ENCODE data around the gene TSC22D1. TPM values are rescaled to one million over a fixed set of nuclear protein-coding genes. Genes with fewer than 3 reads are reported as not detected.

The TSC22D1 gene
- total RNA-seq, 1 donor from 2014 or later, result 18.6 TPM

- POLR2A ChIA-PET, result no interaction called here
- no peaks in the 10 kb centered on the region for H3K9me3 Mint-ChIP-seq
- no peak for TF ChIP-seq CTCF (IDR thresholded peaks at IDR 0.05)
- intact Hi-C loops (cut with micrococcal nuclease), result no loop called here
- DNase-seq (no peak), ATAC-seq (ENCODE audit: low read depth) (no peak)
- H3K4me1 Mint-ChIP-seq, result no peaks in the 10 kb centered on the region
- H3K27ac Mint-ChIP-seq, result no peak overlapping the region
- no peak overlapping the region for H3K4me3 Mint-ChIP-seq
- CTCF ChIA-PET, result no interaction called here
- no peaks in the 10 kb centered on the region for H3K36me3 Mint-ChIP-seq (ENCODE audit: low read depth)
- peaks cover 15% of the 10 kb centered on the region for H3K27me3 Mint-ChIP-seq
These were observed 172.6 kb downstream of the TSC22D1 start for GRCh38 chr13:44403461-44404056.

GRCh38 chr13:44402899-44403445 lies 173.2 kb downstream of the TSC22D1 start:
- Mint-ChIP-seq H3K4me3 (no peak overlapping the region), H3K27ac (no peak overlapping the region), H3K4me1 (no peaks in the 10 kb centered on the region), H3K36me3 (ENCODE audit: low read depth) (no peaks in the 10 kb centered on the region), H3K9me3 (no peaks in the 10 kb centered on the region), H3K27me3 (peaks cover 15% of the 10 kb centered on the region)
- ChIA-PET POLR2A (no interaction called here), CTCF (no interaction called here)
- intact Hi-C loops (cut with micrococcal nuclease), result no loop called here
- DNase-seq (no peak), ATAC-seq (ENCODE audit: low read depth) (no peak)
- TF ChIP-seq CTCF (IDR thresholded peaks at IDR 0.05), result no peak

GRCh38 chr13:44401577-44401976 lies 174.6 kb downstream of the TSC22D1 start:
- ChIA-PET CTCF (no interaction called here), POLR2A (no interaction called here)
- H3K4me3 Mint-ChIP-seq, result no peak overlapping the region
- intact Hi-C loops (cut with micrococcal nuclease), result no loop called here
- no peaks in the 10 kb centered on the region for H3K4me1 Mint-ChIP-seq
- no peaks in the 10 kb centered on the region for H3K36me3 Mint-ChIP-seq (ENCODE audit: low read depth)
- no peak for ATAC-seq (ENCODE audit: low read depth)
- DNase-seq, result no peak
- H3K27me3 Mint-ChIP-seq, result peaks cover 13% of the 10 kb centered on the region
- H3K9me3 Mint-ChIP-seq, result no peaks in the 10 kb centered on the region
- H3K27ac Mint-ChIP-seq, result no peak overlapping the region
- TF ChIP-seq CTCF (IDR thresholded peaks at IDR 0.05), result no peak

GRCh38 chr13:44400736-44401135 lies 175.4 kb downstream of the TSC22D1 start:
- no peak overlapping the region for H3K4me3 Mint-ChIP-seq
- no peak for TF ChIP-seq CTCF (IDR thresholded peaks at IDR 0.05)
- no peak overlapping the region for H3K27ac Mint-ChIP-seq
- ATAC-seq (ENCODE audit: low read depth) (no peak), DNase-seq (no peak)
- no peaks in the 10 kb centered on the region for H3K36me3 Mint-ChIP-seq (ENCODE audit: low read depth)
- H3K27me3 Mint-ChIP-seq, result peaks cover 9% of the 10 kb centered on the region
- H3K9me3 Mint-ChIP-seq, result no peaks in the 10 kb centered on the region
- no peaks in the 10 kb centered on the region for H3K4me1 Mint-ChIP-seq
- POLR2A ChIA-PET, result no interaction called here
- intact Hi-C loops (cut with micrococcal nuclease), result no loop called here
- CTCF ChIA-PET, result no interaction called here

GRCh38 chr13:44399074-44399473 lies 177.1 kb downstream of the TSC22D1 start:
- no peak overlapping the region for H3K27ac Mint-ChIP-seq
- no peaks in the 10 kb centered on the region for H3K36me3 Mint-ChIP-seq (ENCODE audit: low read depth)
- no peak for ATAC-seq (ENCODE audit: low read depth)
- TF ChIP-seq CTCF (IDR thresholded peaks at IDR 0.05), result no peak
- no peak overlapping the region for H3K4me3 Mint-ChIP-seq
- peaks cover 2% of the 10 kb centered on the region for H3K27me3 Mint-ChIP-seq
- no peak for DNase-seq
- ChIA-PET CTCF (no interaction called here), POLR2A (no interaction called here)
- intact Hi-C loops (cut with micrococcal nuclease), result no loop called here
- no peaks in the 10 kb centered on the region for H3K4me1 Mint-ChIP-seq
- H3K9me3 Mint-ChIP-seq, result no peaks in the 10 kb centered on the region

All from activated B cell treated with CpG ODN at 0.5 μM for 24 hours (primary cell).